Epithelial cell of esophagus (primary cell): ENCODE measurements around the gene EFEMP1.
A peak's percentile ranks its signal among the peaks of the same experiment; 100 is the strongest.

Experiments used
- DNase-seq: peaks from one replicate; pipeline ENCODE4 v3.0.0; 2010; ENCODE audit warnings: low read depth
- H3K4me3 ChIP-seq: 2 replicates; pipeline ENCODE4 v1.5.1; 2011; ENCODE audit warnings: mild to moderate bottlenecking, low read length, control low read depth
- TF ChIP-seq, protein P1 (sequence below): IDR thresholded peaks from 2 replicates; pipeline ENCODE4 v1.5.1; 2011; ENCODE audit warnings: low read depth, mild to moderate bottlenecking, low read length, control low read depth, inconsistent platforms; ENCODE audit not compliant: insufficient read depth; ENCODE audit errors: missing control alignments

EFEMP1 gene

DNA sequence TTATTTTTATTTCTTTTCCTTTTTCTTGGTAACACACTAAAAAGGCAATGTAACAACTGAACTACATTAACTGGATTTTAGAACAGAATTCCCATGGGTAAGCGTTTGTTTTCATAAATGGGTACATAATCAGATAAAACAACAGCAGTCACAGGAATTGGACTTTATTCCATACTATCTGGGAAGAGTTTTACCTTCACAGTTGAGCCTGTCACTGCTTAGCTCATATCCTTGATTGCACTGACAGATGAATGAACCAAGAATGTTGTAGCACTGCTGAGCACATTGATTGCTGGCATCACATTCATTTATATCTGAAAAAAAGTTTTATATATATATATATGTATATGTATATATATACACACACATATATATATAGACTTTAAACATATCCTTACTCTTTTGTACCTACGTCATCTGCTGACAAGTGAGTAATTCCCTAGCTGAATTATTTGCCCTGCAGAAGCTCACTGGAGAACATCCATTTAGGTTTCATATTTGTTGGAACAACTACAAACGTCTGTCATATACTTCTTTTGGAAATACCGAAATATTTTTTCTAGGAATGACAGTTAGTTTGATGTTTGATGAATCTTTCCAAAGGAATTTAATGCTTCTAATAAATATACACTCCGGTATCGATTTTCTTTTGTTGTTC is 47.0 kb downstream of the EFEMP1 start:
- TF ChIP-seq, protein P1, sequence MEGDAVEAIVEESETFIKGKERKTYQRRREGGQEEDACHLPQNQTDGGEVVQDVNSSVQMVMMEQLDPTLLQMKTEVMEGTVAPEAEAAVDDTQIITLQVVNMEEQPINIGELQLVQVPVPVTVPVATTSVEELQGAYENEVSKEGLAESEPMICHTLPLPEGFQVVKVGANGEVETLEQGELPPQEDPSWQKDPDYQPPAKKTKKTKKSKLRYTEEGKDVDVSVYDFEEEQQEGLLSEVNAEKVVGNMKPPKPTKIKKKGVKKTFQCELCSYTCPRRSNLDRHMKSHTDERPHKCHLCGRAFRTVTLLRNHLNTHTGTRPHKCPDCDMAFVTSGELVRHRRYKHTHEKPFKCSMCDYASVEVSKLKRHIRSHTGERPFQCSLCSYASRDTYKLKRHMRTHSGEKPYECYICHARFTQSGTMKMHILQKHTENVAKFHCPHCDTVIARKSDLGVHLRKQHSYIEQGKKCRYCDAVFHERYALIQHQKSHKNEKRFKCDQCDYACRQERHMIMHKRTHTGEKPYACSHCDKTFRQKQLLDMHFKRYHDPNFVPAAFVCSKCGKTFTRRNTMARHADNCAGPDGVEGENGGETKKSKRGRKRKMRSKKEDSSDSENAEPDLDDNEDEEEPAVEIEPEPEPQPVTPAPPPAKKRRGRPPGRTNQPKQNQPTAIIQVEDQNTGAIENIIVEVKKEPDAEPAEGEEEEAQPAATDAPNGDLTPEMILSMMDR, result no peak
- no peak overlapping the region for H3K4me3 ChIP-seq
- DNase-seq, result no peak

DNA sequence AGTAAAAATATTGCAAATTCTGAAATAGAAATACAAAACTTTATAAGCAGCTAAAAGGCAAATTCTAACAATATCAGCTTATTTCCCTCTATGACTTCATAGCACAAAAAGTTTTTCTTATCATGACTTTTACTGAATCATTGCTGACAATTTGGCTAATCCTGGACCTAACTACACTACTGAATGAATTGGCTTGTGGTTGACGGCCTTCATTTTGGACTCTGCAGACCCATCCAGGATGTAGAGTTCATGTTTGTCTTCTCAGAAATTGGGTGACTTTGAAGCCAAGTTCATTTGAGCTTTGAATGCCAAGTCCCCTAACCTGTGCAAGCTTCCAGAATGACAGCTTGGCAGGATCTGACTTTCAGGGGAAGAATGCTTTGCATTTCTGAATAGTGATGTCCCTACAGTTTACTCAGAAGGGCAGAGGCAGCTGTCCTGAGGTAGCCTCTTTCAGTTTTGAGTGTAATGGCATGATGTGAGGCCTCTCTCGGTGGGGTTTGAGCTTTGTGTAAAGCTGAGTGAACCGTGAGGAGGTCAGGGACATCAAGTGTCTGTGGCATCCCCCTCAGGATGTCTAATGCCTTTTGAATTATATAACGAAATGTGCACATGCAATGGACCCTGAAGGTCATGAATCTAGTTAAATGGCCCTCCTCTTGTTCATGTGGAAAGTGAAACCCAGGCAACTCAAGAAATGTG is 48.0 kb downstream of the EFEMP1 start:
- no peak overlapping the region for H3K4me3 ChIP-seq
- DNase-seq, result no peak
- TF ChIP-seq, protein P1, result no peak

DNA sequence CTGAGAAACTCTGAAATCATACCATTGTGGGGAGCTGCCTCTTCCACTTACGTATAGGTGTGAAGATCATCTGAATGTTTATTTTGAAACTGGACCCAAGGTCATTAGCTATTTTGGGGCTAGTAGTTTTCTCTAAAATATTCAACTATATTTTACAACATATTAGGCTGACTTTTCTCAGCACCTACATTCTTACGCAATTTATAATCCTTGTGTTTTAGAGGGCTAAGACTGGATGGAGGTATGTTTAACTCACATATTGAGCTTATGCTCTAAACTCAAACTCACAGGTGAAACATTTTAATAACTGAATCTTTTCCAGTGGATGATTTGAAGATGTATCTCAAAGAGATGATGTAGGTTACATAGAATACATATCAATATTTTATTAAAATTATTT is 49.2 kb downstream of the EFEMP1 start:
- DNase-seq, result no peak
- TF ChIP-seq, protein P1, result no peak
- H3K4me3 ChIP-seq, result no peak overlapping the region

DNA sequence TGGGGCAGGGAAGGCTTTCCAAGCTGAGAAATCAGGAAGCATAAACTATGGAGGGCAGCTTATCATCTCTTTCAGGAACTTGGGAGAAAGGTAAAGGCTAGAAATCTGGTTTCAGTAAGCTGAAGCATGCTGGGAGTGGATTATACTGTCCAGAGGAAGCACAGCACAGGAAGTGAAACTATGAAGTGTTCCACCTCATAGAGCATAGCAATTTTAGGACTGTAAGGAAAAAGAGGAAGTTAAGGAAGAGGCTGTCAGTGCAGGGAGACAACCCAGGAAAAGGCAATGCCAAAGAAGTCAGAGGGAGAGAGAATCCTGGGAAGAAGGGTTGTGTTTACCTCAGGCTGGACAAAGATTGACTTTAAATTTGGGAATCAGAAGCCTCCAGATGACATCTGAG is 51.9 kb downstream of the EFEMP1 start:
- TF ChIP-seq, protein P1, result no peak
- DNase-seq, result no peak
- no peak overlapping the region for H3K4me3 ChIP-seq

DNA sequence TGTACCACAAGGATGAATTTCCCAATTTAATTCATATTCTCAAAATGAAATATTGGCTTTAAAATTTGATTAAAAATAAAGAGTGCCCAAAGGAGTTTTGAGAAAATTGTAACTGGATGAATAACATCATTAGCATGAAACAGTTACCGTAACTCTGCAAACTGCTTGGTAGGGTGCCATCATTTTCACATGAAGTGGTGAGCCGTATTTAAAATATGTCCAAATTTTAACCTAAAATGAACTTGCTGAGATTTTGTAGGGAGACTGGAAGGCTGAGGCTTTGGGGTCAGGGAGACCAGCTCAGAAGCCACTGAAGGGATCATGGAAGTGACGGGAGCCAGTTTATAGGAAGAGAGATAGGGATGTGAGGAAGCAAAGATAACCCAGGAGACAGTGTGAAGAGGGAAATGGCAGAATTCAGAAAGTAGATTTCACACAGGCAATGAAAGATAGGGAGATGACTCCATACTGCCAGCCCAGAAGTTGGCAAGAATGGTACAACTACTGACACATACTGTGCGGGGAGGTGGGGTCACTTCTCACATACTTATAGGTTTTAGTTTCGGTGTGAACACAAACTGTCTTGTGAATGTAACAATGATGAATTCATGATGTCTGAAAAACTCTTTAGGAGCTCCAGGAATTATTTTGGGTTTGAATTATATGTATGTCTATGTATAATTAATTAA is 53.8 kb downstream of the EFEMP1 start:
- no peak overlapping the region for H3K4me3 ChIP-seq
- TF ChIP-seq, protein P1, result no peak
- no peak for DNase-seq

DNA sequence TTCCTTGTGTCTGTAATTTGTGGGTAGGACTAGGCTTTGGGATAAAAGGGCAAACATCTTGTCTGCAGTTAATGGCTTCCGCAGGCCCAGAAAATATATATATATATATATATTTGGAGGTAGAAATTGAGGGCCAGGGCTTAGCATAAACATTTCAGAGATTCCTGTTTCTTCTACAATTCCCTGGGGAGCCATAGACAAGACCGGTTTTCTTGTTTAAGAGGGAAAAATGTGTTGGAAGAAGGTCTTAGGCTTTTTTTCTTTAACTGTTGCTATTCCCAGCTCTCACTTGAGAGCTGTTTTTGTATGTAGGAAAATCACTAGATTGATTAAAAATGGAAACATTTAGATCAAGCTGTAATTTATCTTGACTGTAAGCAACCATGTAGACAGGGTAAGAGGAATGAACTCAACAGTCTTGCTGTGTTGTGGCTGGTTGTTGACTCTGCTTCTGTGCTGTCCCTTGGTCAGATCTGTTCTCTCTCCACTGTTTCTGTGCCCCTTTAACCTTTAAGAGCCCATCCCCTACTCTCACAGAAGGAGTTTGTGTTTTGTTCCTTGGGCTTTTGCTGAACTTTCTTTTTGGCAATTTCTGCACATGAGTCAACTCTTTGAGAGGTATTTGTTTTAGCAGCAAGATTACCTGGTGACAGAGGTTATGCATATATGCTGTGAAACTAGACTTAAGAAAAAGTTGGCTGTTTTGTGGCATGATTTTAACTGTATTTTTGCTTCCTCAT is 58.3 kb downstream of the EFEMP1 start:
- TF ChIP-seq, protein P1, result no peak
- DNase-seq, result peak; percentile 35
- no peak overlapping the region for H3K4me3 ChIP-seq
